CD14-positive monocyte (primary cell): ENCODE data around the gene NCBP1. TPM values are rescaled to one million over a fixed set of nuclear protein-coding genes. Genes with fewer than 3 reads are reported as not detected.
A peak's percentile ranks its signal among the peaks of the same experiment; 100 is the strongest.

Experiments
- DNase-seq, 3 donors: peaks; one replicate each; pipeline ENCODE4 v3.0.0-alpha.2; 2011 to 2022
- H2AFZ ChIP-seq: 2 replicates; pipeline ENCODE4 v1.6.0; 2012; ENCODE audit warnings: mild to moderate bottlenecking, low read depth, low read length, inconsistent platforms; ENCODE audit not compliant: insufficient read depth, poor library complexity, severe bottlenecking
- H3K27ac ChIP-seq, 2 donors: 1 replicate in 1 of 2; 2 replicates in 1 of 2; pipeline ENCODE4 v1.5.1; 2012 to 2013; ENCODE audit warnings: low read length in 2 of 2, control low read depth in 1 of 2, inconsistent platforms in 1 of 2, low read depth in 1 of 2, mild to moderate bottlenecking in 1 of 2
- H3K27me3 ChIP-seq, 2 donors: one replicate each; pipeline versions ENCODE4 v1.6.0 to v1.6.1; 2011 to 2013; ENCODE audit warnings: low read length in 2 of 2; ENCODE audit not compliant: control insufficient read depth in 2 of 2, insufficient read depth in 2 of 2
- H3K36me3 ChIP-seq, 2 donors: replicated peaks in 1 of 2; 1 replicate in 1 of 2; 2 replicates in 1 of 2; pipeline versions ENCODE4 v1.5.1 to v1.6.1; 2012 to 2013; ENCODE audit warnings: low read length in 2 of 2, control low read depth in 1 of 2, inconsistent platforms in 1 of 2, mild to moderate bottlenecking in 1 of 2; ENCODE audit not compliant: insufficient read depth in 2 of 2, control insufficient read depth in 1 of 2
- H3K4me1 ChIP-seq, 2 donors: 1 replicate in 1 of 2; 2 replicates in 1 of 2; pipeline versions ENCODE4 v1.5.1 to v1.6.1; 2012 to 2013; ENCODE audit warnings: low read length in 2 of 2, control low read depth in 1 of 2, inconsistent platforms in 1 of 2, mild to moderate bottlenecking in 1 of 2, moderate library complexity in 1 of 2; ENCODE audit not compliant: insufficient read depth in 2 of 2, control insufficient read depth in 1 of 2
- H3K4me2 ChIP-seq: replicated peaks from 2 replicates; pipeline ENCODE3; 2012; ENCODE audit warnings: low read length, moderate library complexity, mild to moderate bottlenecking; ENCODE audit not compliant: poor library complexity, severe bottlenecking; ENCODE audit errors: extremely low read depth
- H3K4me3 ChIP-seq, 3 experiments: fragments of 200-600 bp in 1 of 3; sonication (generic) in 1 of 3; replicated peaks in 1 of 3; 1 replicate in 2 of 3; 2 replicates in 1 of 3; pipeline ENCODE4 v1.5.1; 2011 to 2013; ENCODE audit warnings: low read length in 3 of 3, mild to moderate bottlenecking in 3 of 3, control low read depth in 2 of 3, low read depth in 2 of 3, inconsistent platforms in 1 of 3, moderate library complexity in 1 of 3
- H3K79me2 ChIP-seq: 2 replicates; pipeline ENCODE4 v1.6.0; 2012; ENCODE audit warnings: mild to moderate bottlenecking, control low read depth, inconsistent platforms, low read length, moderate library complexity; ENCODE audit not compliant: insufficient read depth
- H3K9ac ChIP-seq: 2 replicates; pipeline ENCODE4 v1.6.0; 2017; ENCODE audit warnings: low read length, mild to moderate bottlenecking; ENCODE audit not compliant: insufficient read depth, poor library complexity, severe bottlenecking
- H3K9me3 ChIP-seq, 2 donors: replicated peaks in 1 of 2; 1 replicate in 1 of 2; 2 replicates in 1 of 2; pipeline versions ENCODE4 v1.5.1 to v1.6.1; 2012 to 2013; ENCODE audit warnings: low read length in 2 of 2, control low read depth in 1 of 2; ENCODE audit not compliant: control insufficient read depth in 1 of 2, insufficient read depth in 1 of 2
- H4K20me1 ChIP-seq: 2 replicates; pipeline ENCODE4 v1.6.0; 2012; ENCODE audit warnings: mild to moderate bottlenecking, low read length, control low read depth, moderate library complexity; ENCODE audit not compliant: insufficient read depth
- H3K27ac Mint-ChIP-seq, 7 donors: one replicate each; pipeline ENCODE4 v1.8.0; 2020; ENCODE audit warnings: mild to moderate bottlenecking in 7 of 7, mixed read lengths in 7 of 7, moderate library complexity in 6 of 7, inconsistent platforms in 2 of 7
- H3K27me3 Mint-ChIP-seq, 3 donors: one replicate each; pipeline ENCODE4 v1.8.0; 2021 to 2022; ENCODE audit warnings: low read depth in 3 of 3, mild to moderate bottlenecking in 3 of 3, mixed read lengths in 3 of 3, moderate library complexity in 3 of 3, inconsistent platforms in 1 of 3
- H3K36me3 Mint-ChIP-seq, 2 donors: one replicate each; pipeline ENCODE4 v1.8.0; 2020; ENCODE audit warnings: mixed read lengths in 2 of 2, inconsistent platforms in 1 of 2, mild to moderate bottlenecking in 1 of 2
- H3K4me1 Mint-ChIP-seq: one replicate; pipeline ENCODE4 v1.8.0; 2020; ENCODE audit warnings: mild to moderate bottlenecking, mixed read lengths
- H3K4me3 Mint-ChIP-seq, 2 donors: one replicate each; pipeline ENCODE4 v1.8.0; 2020; ENCODE audit warnings: mild to moderate bottlenecking in 2 of 2, mixed read lengths in 2 of 2, moderate library complexity in 1 of 2
- H3K9me3 Mint-ChIP-seq, 7 donors: one replicate each; pipeline ENCODE4 v1.8.0; 2020 to 2022; ENCODE audit warnings: mixed read lengths in 7 of 7, mild to moderate bottlenecking in 6 of 7, moderate library complexity in 6 of 7, inconsistent platforms in 2 of 7
- CTCF ChIP-seq: fragments of 200-600 bp; IDR thresholded peaks from one replicate; pipeline ENCODE4 v1.8.0; 2022; ENCODE audit warnings: antibody characterized with exemption, mild to moderate bottlenecking
- WGBS: methylation state at CpG from one replicate; pipeline ENCODE4 v1.1.5; 2013; ENCODE audit warnings: missing lambda C conversion rate; ENCODE audit not compliant: insufficient coverage; 5-methylcytosine and 5-hydroxymethylcytosine counted together
- intact Hi-C, 2 donors: fragments of 100-400 bp; cut with micrococcal nuclease; formaldehyde crosslinking; loops; one replicate each; pipeline versions ENCODE4 v1.15.0 to v1.15.1; 2023
- polyA plus RNA-seq, 3 donors: library from polyadenylated mRNA; depleted of rRNA in 1 of 3; unstranded in 2 of 3; stranded (reverse) in 1 of 3; fragments of 300-500 nt in 2 of 3; fragments of >200 nt in 1 of 3; fragmentation: Illumina TruSeq in 2 of 3; gene quantifications; 1 replicate in 2 of 3; 2 replicates in 1 of 3; pipeline ENCODE4 v1.2.3, GENCODE V29; 2012 to 2021

Gene NCBP1
- polyA plus RNA-seq, 3 donors = 8.9 to 15.8 (median 11.1) TPM

GRCh38 chr9:97682242-97682641 lies 48.6 kb downstream of the NCBP1 start:
- peaks cover 65 to 81% of the 10 kb centered on the region in 2 donors for H3K36me3 Mint-ChIP-seq
- H3K9me3 Mint-ChIP-seq = no peaks in the 10 kb centered on the region
- Histone ChIP-seq H3K9me3 (no peaks in the 10 kb centered on the region), H3K4me1 (no peaks in the 10 kb centered on the region), H3K9ac (no peak overlapping the region), H3K36me3 (peaks cover 82 to 98% of the 10 kb centered on the region in 2 donors), H3K27me3 (no peaks in the 10 kb centered on the region), H3K79me2 (no peaks in the 10 kb centered on the region), H3K4me2 (no peak overlapping the region), H2AFZ (no peak overlapping the region), H3K27ac (no peak overlapping the region), H4K20me1 (peaks cover 11% of the 10 kb centered on the region), H3K4me3 (no peak overlapping the region)
- H3K27me3 Mint-ChIP-seq = no peaks in the 10 kb centered on the region
- no peaks in the 10 kb centered on the region for H3K4me1 Mint-ChIP-seq
- TF ChIP-seq CTCF = no peak
- no peak overlapping the region for H3K4me3 Mint-ChIP-seq
- no peak overlapping the region for H3K27ac Mint-ChIP-seq
- intact Hi-C loops = no loop called here
- DNase-seq = no peak
- WGBS = no CpG with 5 or more reads among the region's 1 CpG

GRCh38 chr9:97688654-97689053 lies 55.0 kb downstream of the NCBP1 start:
- Histone ChIP-seq H2AFZ (no peak overlapping the region), H3K4me2 (no peak overlapping the region), H4K20me1 (peaks cover 18% of the 10 kb centered on the region), H3K4me3 (no peak overlapping the region), H3K9me3 (no peaks in the 10 kb centered on the region), H3K4me1 (no peaks in the 10 kb centered on the region), H3K27me3 (no peaks in the 10 kb centered on the region), H3K27ac (no peak overlapping the region), H3K36me3 (peaks cover 66 to 95% of the 10 kb centered on the region in 2 donors), H3K9ac (no peak overlapping the region), H3K79me2 (no peaks in the 10 kb centered on the region)
- peaks cover 2% of the 10 kb centered on the region for H3K4me1 Mint-ChIP-seq
- no CpG with 5 or more reads among the region's 1 CpG for WGBS
- H3K27me3 Mint-ChIP-seq = no peaks in the 10 kb centered on the region
- no peak for TF ChIP-seq CTCF
- intact Hi-C loops = no loop called here
- no peaks in the 10 kb centered on the region for H3K9me3 Mint-ChIP-seq
- H3K36me3 Mint-ChIP-seq = peaks cover 67 to 83% of the 10 kb centered on the region in 2 donors
- no peak for DNase-seq
- H3K4me3 Mint-ChIP-seq = no peak overlapping the region
- H3K27ac Mint-ChIP-seq = peak overlapping the region in 2 of 7 donors; percentile 1 to 45
